ENCODE results near the gene SFSWAP. TPM values are rescaled to one million over a fixed set of nuclear protein-coding genes. Genes with fewer than 3 reads are reported as not detected.
"Not testable (repeated sequence)": the region's sequence is repeated elsewhere in the genome, so short reads cannot be mapped to it uniquely, and the experiment has no call there.

SFSWAP gene
- total RNA-seq, 1 experiment from 2014 or later = 68.8 TPM

GRCh38 chr12:131677699-131678098 lies 33.2 kb upstream of the SFSWAP start:
- intact Hi-C loops (cut with micrococcal nuclease) = no loop called here
- Mint-ChIP-seq H3K9me3 (ENCODE audit: unreplicated experiment) (no peaks in the 10 kb centered on the region), H3K27me3 (ENCODE audit: insufficient read depth, unreplicated experiment) (peaks cover 31% of the 10 kb centered on the region), H3K4me3 (ENCODE audit: unreplicated experiment) (no peak overlapping the region), H3K4me1 (ENCODE audit: insufficient read depth, unreplicated experiment) (peaks cover 8% of the 10 kb centered on the region), H3K36me3 (ENCODE audit: insufficient read depth, unreplicated experiment) (no peaks in the 10 kb centered on the region), H3K27ac (ENCODE audit: low read depth, unreplicated experiment) (no peak overlapping the region)
- POLR2A ChIA-PET = interaction anchor here (0.9 kb wide), 1 partner anchor 10 kb away, joined by 5 read pairs; no protein-coding TSS in a partner anchor
- no TSS peak for BruUV-seq (replicated peaks)
- TF ChIP-seq, protein P1, sequence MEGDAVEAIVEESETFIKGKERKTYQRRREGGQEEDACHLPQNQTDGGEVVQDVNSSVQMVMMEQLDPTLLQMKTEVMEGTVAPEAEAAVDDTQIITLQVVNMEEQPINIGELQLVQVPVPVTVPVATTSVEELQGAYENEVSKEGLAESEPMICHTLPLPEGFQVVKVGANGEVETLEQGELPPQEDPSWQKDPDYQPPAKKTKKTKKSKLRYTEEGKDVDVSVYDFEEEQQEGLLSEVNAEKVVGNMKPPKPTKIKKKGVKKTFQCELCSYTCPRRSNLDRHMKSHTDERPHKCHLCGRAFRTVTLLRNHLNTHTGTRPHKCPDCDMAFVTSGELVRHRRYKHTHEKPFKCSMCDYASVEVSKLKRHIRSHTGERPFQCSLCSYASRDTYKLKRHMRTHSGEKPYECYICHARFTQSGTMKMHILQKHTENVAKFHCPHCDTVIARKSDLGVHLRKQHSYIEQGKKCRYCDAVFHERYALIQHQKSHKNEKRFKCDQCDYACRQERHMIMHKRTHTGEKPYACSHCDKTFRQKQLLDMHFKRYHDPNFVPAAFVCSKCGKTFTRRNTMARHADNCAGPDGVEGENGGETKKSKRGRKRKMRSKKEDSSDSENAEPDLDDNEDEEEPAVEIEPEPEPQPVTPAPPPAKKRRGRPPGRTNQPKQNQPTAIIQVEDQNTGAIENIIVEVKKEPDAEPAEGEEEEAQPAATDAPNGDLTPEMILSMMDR (IDR thresholded peaks at IDR 0.05; ENCODE audit: unreplicated experiment) = no peak
- no peak for DNase-seq (ENCODE audit: unreplicated experiment)
- CTCF ChIA-PET = no interaction called here

DNA sequence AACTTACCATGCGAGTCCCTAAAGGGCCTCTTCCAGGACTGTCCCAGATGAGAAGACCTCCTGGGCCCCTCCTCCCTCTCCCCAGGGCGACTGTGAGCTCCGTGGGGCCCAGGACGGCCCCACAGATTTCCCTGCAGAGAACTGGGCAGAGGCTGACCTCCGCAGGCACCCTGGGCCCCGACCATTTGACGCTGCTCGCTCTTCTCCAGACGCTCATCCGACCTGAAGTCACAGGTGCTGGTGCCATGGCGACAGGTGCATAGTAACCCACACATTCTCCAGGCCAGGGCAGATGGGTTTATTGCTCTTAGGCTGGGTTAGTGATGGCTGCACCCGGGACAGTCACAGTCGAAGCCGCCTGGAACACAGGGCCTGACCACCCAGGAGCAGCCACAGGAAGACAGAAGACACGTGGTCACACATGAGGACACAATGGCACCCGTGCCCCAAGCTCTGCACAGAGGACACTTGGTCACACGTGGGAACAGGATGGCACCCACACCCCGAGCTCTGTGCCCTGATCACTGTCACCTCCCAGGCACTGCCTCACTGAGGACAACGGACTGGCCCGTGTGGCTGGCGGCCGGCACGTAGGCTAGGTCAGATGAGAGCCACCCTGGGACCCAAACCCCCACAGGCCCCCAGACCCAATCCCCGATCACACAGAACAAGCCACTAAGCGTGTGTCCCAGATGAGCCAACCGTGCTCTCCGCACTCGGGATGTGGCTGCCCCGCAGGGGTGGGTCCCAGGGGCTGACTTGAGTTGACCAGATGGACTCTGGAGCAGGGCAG lies 32.3 kb upstream of the SFSWAP start:
- intact Hi-C loops (cut with micrococcal nuclease); H3K36me3 Mint-ChIP-seq (ENCODE audit: insufficient read depth, unreplicated experiment); H3K4me3 Mint-ChIP-seq (ENCODE audit: unreplicated experiment); DNase-seq (ENCODE audit: unreplicated experiment); BruUV-seq (replicated peaks); CTCF ChIA-PET; H3K9me3 Mint-ChIP-seq (ENCODE audit: unreplicated experiment); H3K27ac Mint-ChIP-seq (ENCODE audit: low read depth, unreplicated experiment): not testable (repeated sequence)
- POLR2A ChIA-PET = interaction anchor here (0.9 kb wide), 1 partner anchor 10 kb away, joined by 5 read pairs; no protein-coding TSS in a partner anchor
- Mint-ChIP-seq H3K4me1 (ENCODE audit: insufficient read depth, unreplicated experiment) (peaks cover 15% of the 10 kb centered on the region), H3K27me3 (ENCODE audit: insufficient read depth, unreplicated experiment) (peaks cover 31% of the 10 kb centered on the region)

DNA sequence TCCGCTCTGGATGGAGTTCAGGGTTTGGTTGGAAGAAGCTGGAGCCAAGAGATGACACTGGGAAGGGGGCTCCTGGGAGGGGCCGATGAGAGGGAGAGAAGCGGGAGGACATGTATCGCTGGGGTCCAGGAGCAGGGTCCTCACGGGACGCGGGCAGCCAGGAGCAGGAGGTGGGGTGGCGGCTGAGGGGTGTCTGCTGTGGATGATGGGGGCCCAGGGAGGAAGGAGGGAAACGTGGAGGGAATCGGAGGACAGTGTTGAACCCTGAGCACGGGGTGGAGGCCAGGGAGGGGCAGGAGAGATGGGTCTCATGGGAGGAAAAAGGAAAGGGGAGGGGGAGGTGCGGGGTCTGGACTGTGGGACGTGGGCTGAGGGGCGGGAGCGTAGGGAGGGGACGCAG lies 31.7 kb upstream of the SFSWAP start:
- H3K9me3 Mint-ChIP-seq (ENCODE audit: unreplicated experiment); intact Hi-C loops (cut with micrococcal nuclease); DNase-seq (ENCODE audit: unreplicated experiment); H3K4me3 Mint-ChIP-seq (ENCODE audit: unreplicated experiment); BruUV-seq (replicated peaks); CTCF ChIA-PET; POLR2A ChIA-PET; H3K36me3 Mint-ChIP-seq (ENCODE audit: insufficient read depth, unreplicated experiment); H3K27ac Mint-ChIP-seq (ENCODE audit: low read depth, unreplicated experiment): not testable (repeated sequence)
- H3K4me1 Mint-ChIP-seq (ENCODE audit: insufficient read depth, unreplicated experiment) = peaks cover 15% of the 10 kb centered on the region
- peaks cover 31% of the 10 kb centered on the region for H3K27me3 Mint-ChIP-seq (ENCODE audit: insufficient read depth, unreplicated experiment)

GRCh38 chr12:131679816-131680215 lies 31.1 kb upstream of the SFSWAP start:
- DNase-seq (ENCODE audit: unreplicated experiment); BruUV-seq (replicated peaks); CTCF ChIA-PET; H3K4me3 Mint-ChIP-seq (ENCODE audit: unreplicated experiment); H3K36me3 Mint-ChIP-seq (ENCODE audit: insufficient read depth, unreplicated experiment); intact Hi-C loops (cut with micrococcal nuclease); H3K9me3 Mint-ChIP-seq (ENCODE audit: unreplicated experiment); H3K27ac Mint-ChIP-seq (ENCODE audit: low read depth, unreplicated experiment); POLR2A ChIA-PET: not testable (repeated sequence)
- H3K27me3 Mint-ChIP-seq (ENCODE audit: insufficient read depth, unreplicated experiment) = peaks cover 31% of the 10 kb centered on the region
- peaks cover 15% of the 10 kb centered on the region for H3K4me1 Mint-ChIP-seq (ENCODE audit: insufficient read depth, unreplicated experiment)

DNA sequence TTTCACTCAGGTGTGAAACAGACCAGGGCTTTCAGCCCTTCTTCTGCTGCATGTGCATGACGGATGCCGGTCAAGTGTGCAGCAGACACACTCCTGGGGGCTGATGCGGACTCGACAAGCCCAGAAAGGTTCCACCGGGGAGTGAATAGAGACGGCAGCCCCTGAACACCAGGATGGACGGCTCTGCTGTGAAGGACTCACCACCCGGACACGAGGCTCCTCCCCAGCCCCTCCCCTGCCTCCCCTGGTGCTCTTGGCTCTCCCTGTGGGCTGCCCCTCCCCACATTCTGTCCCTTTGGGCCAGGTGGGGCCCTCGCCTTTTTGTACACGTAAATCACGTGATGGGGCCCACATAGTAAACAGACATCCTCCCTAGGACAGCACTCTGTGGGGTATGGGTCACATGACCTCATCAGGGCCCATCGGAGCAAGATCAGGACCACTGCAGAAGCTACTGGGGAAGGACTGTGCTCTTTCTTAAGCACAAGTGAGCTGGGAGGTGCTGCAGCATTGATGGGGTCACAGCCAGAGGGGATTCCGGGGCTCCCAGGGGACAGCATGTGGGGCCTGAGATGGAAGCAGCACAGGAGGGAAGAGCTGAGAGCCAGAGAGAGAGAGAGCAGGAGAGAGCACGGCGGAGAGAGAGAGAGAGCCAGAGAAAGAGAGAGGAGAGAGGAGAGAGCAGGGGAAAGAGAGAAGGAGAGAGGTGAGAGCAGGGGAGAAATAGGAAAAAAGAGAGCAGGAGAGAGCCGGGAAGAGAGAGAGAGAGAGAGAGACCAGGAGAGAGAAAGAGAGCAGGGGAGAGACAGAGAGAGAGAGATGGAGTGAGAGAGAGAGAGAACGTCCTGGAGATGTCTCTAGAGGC lies 30.3 kb upstream of the SFSWAP start:
- H3K27me3 Mint-ChIP-seq (ENCODE audit: insufficient read depth, unreplicated experiment) = peaks cover 31% of the 10 kb centered on the region
- intact Hi-C loops (cut with micrococcal nuclease); POLR2A ChIA-PET; H3K9me3 Mint-ChIP-seq (ENCODE audit: unreplicated experiment); H3K4me3 Mint-ChIP-seq (ENCODE audit: unreplicated experiment); BruUV-seq (replicated peaks); DNase-seq (ENCODE audit: unreplicated experiment); H3K27ac Mint-ChIP-seq (ENCODE audit: low read depth, unreplicated experiment); H3K36me3 Mint-ChIP-seq (ENCODE audit: insufficient read depth, unreplicated experiment): not testable (repeated sequence)
- CTCF ChIA-PET = interaction anchor here (1.2 kb wide), 1 partner anchor 548 kb away, joined by 3 read pairs; no protein-coding TSS in a partner anchor
- H3K4me1 Mint-ChIP-seq (ENCODE audit: insufficient read depth, unreplicated experiment) = peaks cover 15% of the 10 kb centered on the region

All from MCF 10A (cell line).